Testis (tissue), 2 donors: ENCODE measurements around the gene RBM12.

Experiments
- POLR2A ChIP-seq: fragments of 450-650 bp; IDR thresholded peaks from one replicate; pipeline ENCODE4 v1.6.1; 2017; ENCODE audit warnings: antibody characterized with exemption, mild to moderate bottlenecking, moderate library complexity
- TF ChIP-seq, protein P1 (sequence below), 3 experiments: fragments of 450-650 bp in 2 of 3; fragments of 200-600 bp in 1 of 3; sonication (generic) in 1 of 3; IDR thresholded peaks; one replicate each; pipeline ENCODE4 v1.5.1; 2016 to 2019; ENCODE audit warnings: antibody characterized with exemption in 3 of 3, mild to moderate bottlenecking in 2 of 3, moderate library complexity in 1 of 3

DNA sequence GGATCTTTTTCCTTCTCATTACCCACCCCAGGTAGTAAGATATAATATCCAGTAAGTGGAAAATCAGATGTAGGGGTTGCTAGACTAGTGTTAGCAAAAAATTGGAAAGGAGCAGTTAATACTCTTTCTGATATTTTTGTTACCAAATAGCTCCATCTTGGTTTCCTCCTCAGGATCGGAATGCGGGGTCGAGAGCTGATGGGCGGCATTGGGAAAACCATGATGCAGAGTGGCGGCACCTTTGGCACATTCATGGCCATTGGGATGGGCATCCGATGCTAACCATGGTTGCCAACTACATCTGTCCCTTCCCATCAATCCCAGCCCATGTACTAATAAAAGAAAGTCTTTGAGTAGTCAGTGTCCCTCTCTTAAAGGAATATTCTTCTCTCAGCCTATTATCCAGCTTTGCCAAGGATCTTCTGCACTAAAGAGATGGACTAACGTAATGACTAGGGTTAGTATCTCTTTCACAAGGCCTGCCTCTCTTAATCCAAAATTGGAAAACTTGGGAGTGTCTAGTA, 36.0 kb upstream of the RBM12 start:
- TF ChIP-seq, protein P1, sequence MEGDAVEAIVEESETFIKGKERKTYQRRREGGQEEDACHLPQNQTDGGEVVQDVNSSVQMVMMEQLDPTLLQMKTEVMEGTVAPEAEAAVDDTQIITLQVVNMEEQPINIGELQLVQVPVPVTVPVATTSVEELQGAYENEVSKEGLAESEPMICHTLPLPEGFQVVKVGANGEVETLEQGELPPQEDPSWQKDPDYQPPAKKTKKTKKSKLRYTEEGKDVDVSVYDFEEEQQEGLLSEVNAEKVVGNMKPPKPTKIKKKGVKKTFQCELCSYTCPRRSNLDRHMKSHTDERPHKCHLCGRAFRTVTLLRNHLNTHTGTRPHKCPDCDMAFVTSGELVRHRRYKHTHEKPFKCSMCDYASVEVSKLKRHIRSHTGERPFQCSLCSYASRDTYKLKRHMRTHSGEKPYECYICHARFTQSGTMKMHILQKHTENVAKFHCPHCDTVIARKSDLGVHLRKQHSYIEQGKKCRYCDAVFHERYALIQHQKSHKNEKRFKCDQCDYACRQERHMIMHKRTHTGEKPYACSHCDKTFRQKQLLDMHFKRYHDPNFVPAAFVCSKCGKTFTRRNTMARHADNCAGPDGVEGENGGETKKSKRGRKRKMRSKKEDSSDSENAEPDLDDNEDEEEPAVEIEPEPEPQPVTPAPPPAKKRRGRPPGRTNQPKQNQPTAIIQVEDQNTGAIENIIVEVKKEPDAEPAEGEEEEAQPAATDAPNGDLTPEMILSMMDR (IDR thresholded peaks at IDR 0.05): no peak
- no peak for TF ChIP-seq POLR2A
